ENCODE results near the gene FGF1.

DNA sequence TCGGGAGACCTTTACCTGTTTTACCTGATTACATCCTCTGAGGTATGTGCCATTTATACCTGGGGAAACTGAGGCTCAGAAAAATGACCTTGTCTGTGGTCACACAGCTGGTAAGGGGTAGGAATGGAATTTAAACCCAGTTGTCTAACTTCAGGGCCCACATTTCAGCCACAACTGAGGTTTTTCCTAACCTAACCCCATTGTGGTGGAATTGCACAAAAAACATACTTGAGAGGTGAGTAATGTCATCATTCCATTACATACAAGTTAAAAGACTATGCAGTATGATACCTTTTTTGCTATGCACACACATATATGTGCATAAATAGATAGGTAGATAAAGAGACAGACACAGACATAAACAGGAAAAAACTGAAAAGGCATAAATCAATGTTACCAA lies 14.1 kb downstream of the FGF1 start:
- TF ChIP-seq, protein P1, sequence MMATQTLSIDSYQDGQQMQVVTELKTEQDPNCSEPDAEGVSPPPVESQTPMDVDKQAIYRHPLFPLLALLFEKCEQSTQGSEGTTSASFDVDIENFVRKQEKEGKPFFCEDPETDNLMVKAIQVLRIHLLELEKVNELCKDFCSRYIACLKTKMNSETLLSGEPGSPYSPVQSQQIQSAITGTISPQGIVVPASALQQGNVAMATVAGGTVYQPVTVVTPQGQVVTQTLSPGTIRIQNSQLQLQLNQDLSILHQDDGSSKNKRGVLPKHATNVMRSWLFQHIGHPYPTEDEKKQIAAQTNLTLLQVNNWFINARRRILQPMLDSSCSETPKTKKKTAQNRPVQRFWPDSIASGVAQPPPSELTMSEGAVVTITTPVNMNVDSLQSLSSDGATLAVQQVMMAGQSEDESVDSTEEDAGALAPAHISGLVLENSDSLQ (IDR thresholded peaks at IDR 0.05): no peak
- TF ChIP-seq NFRKB (IDR thresholded peaks at IDR 0.05) (no peak), SUZ12 (IDR thresholded peaks at IDR 0.05) (no peak), FOXK2 (IDR thresholded peaks at IDR 0.05) (no peak), FOXA1 (IDR thresholded peaks at IDR 0.05) (no peak), BHLHE40 (IDR thresholded peaks at IDR 0.05; ENCODE audit: borderline replicate concordance) (no peak)
